ENCODE data around the gene KIFC3. TPM values are rescaled to one million over a fixed set of nuclear protein-coding genes. Genes with fewer than 3 reads are reported as not detected.
"Not testable (repeated sequence)": the region's sequence is repeated elsewhere in the genome, so short reads cannot be mapped to it uniquely, and the experiment has no call there.

KIFC3 gene
- polyA plus RNA-seq, 1 donor = 55.0 TPM

GRCh38 chr16:57754354-57755060, 47.8 kb downstream of the KIFC3 start:
- no peak for DNase-seq

DNA sequence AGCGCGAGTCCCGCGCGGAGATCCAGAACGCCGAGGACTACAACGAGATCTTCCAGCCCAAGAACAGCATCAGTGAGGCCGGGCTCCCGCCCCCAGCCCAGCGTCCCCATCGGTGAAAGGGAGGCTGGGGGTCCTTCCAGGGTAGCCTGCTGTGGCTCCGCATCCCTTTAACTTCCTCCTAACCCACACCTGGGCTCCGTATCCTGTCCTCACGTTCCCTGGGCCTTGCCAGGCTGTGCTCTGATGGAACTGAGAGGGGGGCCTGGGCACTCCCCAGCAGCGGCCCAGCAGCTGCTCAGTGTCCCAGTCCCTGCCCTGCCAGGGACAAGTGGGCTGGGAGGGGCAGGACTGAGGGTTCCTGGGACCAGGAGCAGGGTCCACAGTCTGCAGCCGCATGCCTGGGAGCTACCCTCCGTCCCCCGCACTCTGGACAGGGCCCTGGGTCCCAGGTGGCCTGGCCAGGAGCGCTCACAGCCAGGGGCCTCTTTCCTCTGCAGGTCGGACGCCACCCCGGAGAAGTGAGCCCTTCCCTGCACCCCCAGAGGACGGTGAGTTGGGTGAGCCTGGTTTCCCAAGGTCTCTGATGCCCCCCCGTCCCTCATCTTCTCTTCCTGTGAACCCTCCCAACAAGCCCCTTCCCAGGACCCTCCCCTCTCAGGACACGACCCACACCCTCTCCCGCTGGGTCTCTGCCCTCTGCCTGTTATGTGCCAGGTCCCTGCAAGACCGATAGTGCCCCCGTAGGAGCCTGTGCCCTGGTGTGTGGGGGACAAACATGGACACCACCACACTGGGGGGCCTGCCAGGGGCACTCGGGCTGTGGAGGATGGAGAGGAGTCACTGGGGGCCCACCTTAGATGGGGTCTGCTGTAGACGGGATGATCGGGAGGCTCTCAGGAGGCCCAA, 48.6 kb downstream of the KIFC3 start:
- DNase-seq = no peak

GRCh38 chr16:57752581-57753447, 49.5 kb downstream of the KIFC3 start:
- no peak for DNase-seq

- no peak for DNase-seq
These were observed 50.1 kb downstream of the KIFC3 start for GRCh38 chr16:57752203-57752580.

GRCh38 chr16:57751539-57752202, 50.6 kb downstream of the KIFC3 start:
- DNase-seq = no peak

DNA sequence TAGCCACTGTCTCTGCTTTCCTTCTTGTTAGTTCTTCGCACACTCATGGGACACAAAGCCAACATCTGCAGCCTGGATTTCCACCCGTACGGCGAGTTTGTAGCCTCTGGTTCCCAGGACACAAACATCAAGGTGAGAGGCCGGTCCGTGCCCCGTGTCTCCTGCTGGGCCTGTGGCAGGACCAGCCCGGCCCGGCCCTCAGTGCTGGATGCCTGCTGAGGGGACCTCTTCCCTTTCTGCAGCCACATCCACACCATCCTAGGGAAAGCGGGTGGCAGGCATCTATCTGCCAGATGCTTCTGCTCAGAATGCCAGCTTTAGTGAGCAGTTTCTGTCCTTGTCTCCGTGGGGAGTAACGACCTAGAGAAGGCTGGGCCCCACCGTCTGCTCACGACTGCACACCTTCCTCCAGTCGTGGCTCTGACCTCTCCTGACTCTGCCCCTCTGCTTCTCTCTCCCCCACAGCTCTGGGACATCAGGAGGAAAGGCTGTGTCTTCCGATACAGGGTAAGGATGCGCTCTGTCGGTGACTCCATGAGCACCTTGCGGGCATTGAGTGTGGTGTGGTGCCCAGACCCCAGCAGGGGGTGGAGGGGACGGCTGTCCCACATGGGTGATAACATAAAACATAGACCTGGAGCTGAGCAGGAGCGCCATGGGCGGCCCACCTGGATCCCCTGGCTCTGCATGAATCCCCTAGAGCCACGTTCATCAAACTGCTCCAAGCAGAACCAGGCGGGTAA, 51.3 kb downstream of the KIFC3 start:
- no peak for DNase-seq

- DNase-seq = no peak
These were observed 52.3 kb downstream of the KIFC3 start for GRCh38 chr16:57749856-57750452.

DNA sequence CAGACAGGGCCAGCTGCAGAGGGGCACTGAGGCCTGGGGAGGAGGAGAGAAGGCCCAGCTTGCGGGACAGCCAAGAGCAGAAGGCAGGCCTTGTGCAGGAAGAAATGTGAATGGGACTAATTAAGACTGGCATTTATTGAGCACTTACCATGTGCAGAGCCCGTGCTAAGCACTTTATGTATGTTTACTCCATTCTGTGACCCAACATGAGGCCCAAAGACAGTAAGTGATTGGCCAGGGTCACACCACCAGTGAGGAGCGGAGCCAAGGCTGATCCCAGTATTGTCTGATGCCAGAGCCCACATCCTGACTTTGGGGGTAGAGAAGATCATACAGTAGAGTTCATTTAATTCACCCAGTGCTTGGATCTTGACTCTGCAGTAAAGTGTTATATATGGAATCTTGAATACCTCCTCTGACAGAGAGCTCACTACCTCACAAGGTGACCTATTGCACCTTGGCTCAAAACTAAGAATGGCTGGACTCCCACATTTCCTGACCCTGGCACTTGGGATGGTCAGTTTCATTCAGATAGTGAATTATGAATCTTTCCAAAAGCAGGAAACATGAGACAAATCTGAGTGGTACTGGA, 53.1 kb downstream of the KIFC3 start:
- DNase-seq = no peak

GRCh38 chr16:57748596-57748995, 53.7 kb downstream of the KIFC3 start:
- DNase-seq = no peak

DNA sequence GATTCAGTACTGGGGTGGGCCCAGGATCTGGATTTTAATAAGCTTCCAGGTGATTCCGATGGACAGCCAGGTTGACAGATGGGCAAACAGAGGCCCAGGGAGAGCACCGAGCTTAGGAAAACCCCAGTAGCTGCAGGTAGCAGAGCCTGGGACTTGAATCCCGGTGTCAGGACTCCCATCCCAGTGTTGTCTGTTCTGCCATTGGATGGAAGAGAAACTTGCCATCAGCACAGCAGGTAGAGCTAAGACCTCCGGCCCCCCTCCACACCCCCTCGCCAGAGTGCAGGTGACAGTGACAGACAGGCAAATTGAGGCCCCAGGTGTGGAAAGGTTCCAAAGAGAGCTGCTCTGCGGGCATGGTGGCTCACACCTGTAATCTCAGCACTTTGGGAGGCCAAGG, 54.3 kb downstream of the KIFC3 start:
- DNase-seq = no peak

DNA sequence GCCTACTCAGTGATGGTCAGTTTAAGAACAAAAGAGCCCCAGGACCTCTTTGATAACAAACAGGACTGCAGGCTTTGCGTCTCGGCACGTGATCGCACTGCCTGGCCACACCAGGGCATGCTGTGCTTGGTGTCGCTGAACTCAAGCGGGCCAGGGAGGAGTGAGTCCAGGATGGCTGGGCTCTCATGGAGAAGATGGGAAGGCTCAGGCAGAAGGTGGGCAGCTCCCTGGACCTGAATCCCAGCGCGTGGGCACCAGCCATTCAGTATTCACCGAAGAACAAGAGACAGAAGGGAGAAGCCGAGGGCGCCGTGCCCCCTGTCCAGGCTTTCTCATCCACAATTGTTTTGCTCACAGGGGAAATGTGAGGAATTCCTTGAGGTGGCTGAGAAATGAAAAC, 54.8 kb downstream of the KIFC3 start:
- DNase-seq = no peak

- no peak for DNase-seq
These were observed 55.2 kb downstream of the KIFC3 start for GRCh38 chr16:57747091-57747490.

- DNase-seq = not testable (repeated sequence)
These were observed 56.0 kb downstream of the KIFC3 start for GRCh38 chr16:57746316-57746715.

- no peak for DNase-seq
These were observed 56.5 kb downstream of the KIFC3 start for GRCh38 chr16:57745768-57746167.

DNA sequence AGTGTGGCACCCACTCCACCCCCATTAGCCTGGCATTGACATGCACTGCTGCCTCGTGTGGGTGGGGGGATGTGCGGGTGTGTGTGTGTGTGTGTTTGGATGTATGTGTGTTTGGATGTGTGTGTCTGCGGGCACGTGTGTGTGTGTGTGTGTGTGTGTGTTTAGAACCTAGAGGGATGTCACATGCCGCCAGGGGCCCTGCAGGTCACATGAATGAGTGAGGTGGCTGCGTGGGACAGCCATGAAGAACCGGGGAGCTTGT, 57.7 kb downstream of the KIFC3 start:
- no peak for DNase-seq

- DNase-seq = no peak
These were observed 58.2 kb downstream of the KIFC3 start for GRCh38 chr16:57743886-57744641.

DNA sequence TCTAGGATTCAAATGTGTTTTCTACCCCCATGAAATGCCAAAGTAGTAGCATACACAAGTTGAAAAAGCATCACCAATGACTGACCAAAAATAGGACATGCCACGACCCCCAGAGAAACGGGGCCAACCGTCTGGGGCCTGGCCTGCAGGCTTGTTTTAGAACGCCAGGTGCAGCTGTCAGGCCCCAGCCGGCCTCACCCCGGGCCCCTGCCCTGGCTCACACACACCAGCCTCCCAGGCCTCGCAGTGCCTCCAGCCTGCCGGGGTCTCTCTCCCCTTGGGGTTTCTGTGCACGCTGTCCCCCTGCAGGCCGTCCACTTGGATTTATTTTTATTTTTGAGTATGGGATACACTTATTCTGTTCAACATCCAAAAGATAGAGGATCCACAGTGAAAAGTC, 58.8 kb downstream of the KIFC3 start:
- no peak for DNase-seq

GRCh38 chr16:57742543-57742942, 59.7 kb downstream of the KIFC3 start:
- no peak for DNase-seq

DNA sequence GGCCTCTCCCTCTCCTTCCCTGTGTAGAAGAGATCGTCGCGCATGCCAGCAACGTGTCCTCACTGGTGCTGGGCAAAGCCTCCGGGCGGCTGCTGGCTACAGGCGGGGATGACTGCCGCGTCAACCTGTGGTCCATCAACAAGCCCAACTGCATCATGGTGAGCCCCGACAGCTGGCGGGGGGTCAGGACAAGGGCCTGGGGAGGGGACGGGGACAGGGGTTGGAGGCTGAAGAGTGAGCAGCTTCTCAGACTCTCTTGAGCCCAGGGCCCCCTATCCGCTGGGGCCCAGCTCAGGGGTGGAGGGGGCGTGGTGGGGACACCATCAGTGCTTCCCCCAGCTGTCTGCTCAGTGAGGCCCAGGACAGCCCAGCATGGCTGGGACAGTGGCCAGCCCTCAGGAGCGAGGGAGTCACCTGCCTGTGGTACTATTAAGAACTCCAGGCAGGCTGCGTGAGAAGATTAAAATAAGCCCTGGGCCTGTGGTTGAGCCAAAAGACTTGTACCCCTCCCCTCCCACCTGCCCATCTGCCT, 60.6 kb downstream of the KIFC3 start:
- no peak for DNase-seq

Data from left kidney (tissue), 2 donors.